GM18498 (cell line): ENCODE results near the gene GPR137B.
A peak's percentile ranks its signal among the peaks of the same experiment; 100 is the strongest.
"Not testable (repeated sequence)": the region's sequence is repeated elsewhere in the genome, so short reads cannot be mapped to it uniquely, and the experiment has no call there.

ENCODE experiments used
- ATAC-seq: cut with Tn5 transposase; IDR thresholded peaks from one replicate; pipeline ENCODE4 v1.9.1; 2021; ENCODE audit warnings: mild to moderate bottlenecking, moderate library complexity; ENCODE audit not compliant: unreplicated experiment

GPR137B gene

DNA sequence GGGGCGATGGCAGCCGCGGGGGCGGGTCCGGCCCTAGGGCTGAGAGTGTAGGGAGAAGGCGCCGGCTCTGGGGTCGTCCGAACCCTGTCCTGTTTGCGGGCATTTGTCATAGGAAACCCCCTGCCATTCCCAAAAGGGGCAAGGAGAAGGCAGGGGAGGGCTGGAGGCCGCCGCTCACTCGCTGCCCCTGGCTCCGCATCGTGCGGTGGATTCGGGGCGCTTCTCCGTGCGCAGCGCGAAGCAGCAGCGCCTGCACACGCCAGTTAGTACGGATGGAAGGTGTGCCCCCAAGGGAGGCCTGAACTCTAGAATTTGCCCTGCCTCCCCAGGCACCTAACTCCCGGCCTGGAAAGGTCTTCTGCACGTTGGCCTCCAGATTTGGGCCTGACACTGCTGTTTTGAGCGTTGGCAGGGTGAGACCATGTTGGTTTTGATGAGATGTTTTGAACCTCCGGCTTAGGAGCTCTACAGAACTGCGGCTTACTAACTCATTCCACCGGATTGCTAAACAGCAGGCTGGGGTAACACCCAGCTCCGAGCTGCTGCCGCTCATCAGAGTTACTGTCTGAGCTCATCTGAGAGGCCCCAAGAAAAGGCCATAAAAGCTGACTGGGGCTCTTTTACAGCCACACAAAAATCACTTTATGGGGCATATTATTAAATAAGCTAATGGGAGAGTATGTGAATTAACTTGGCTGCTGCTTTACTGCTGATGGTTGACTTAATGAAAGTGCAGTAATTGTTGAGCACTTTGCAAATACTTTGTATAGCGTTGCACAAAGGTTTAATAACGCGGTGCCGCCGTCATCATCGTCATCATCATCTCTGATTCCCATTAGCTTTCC, 987 bp downstream of the GPR137B start:
- peak; percentile 26 for ATAC-seq

GRCh38 chr1:236144033-236144432, 1.7 kb downstream of the GPR137B start:
- ATAC-seq = no peak

DNA sequence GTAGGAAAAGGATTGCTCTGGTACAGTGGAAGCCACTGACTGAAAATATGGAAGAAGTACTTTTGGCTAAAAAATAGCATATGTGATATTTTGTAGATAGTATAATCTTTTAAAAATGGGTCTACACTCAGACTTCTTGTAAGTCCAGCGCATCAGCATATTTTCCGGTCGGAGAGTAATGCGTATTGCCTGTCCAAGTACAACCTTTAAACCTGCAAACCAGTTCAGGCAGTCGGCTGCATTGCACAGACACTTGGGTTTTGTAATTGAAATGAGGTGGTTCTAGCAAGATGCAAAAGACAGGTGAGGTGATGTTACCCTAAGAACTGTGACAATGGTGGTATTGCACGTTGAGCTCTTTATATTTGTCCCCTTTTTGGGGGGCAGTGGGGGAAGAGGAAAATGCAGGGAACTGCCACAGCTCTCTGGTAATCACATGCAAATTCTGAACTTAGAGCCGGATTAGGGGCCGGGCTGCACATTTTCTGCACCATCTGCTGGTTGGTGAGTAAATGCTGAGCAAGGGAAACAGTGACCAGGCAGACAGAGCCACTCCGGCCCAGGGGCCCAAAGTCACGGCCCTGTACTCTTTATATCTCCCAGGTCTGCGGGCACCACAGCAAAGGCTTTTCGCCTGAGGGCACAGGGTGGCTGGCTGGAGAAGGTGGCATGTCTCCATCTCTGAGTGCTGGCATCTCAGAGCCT, 2.3 kb downstream of the GPR137B start:
- ATAC-seq = peak; percentile 23

GRCh38 chr1:236147068-236147467, 4.7 kb downstream of the GPR137B start:
- no peak for ATAC-seq

DNA sequence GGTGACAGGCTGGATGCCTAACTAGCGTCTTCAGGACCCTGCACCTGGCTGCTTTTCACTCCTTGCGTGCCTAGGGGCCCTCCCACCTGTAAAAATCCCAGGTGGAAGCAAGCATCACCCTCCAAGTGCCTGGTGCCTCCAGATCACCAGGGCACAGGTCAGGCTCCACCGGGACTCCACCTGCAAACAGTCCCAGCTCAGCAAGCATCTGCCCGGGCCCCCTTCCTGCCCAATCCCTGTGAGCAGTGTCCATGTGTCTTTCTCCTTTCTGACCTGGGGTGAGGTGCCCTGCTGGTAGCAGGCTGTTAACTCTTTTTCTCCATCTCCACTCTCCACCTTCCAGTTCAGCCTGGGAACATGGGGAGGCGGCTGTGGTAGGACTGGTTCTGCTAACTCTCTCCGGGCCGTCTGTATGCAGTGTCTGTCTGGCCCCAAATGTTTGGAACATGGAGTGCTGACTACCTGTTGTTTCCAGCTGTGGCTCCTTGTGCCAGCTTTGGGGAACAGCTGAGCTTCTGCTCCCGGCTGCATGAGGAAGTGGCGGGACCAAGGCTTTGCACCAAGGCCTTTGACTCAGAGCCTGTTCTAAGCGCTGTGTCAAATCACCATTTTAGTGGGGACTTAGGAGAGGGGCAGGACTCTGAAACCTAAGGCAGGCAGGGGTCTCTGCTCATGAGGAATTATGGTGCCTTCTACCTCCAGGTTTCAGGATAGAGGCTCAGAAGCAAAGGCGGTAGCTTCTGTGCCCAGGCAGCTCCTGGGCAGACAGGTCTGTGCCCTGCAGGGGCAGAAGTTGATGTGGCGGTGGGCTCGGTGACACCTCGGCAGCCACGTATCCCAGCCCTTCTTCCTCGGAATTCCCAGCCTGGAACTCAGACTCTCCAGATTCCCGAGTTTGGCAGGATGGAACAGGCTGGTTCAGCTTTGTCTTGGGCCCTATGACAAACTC, 5.5 kb downstream of the GPR137B start:
- ATAC-seq = no peak

GRCh38 chr1:236148470-236148845, 6.1 kb downstream of the GPR137B start:
- no peak for ATAC-seq

GRCh38 chr1:236149003-236149595, 6.8 kb downstream of the GPR137B start:
- ATAC-seq = no peak

- no peak for ATAC-seq
Measured at GRCh38 chr1:236149696-236150228, 7.4 kb downstream of the GPR137B start.

GRCh38 chr1:236150311-236150955, 8.1 kb downstream of the GPR137B start:
- no peak for ATAC-seq

DNA sequence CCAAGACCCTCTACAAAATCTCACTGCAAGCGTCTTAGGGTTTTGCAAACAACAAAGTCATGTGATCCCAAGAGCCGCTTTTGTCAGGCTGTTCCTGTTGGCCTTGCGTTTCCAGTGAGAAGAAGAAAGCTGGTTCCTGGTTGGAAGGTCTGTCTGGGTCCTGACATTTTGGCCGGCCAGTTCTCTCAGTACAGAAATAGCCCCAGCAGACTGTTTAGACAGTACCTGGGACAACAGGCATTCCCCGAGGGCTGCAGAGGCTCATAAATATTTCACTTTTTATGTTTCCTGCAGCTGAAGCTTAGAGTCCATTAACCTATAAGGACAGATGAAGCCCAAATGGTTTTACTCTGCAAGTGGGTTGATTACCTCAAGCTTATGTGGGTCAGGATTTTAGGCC, 8.6 kb downstream of the GPR137B start:
- no peak for ATAC-seq

DNA sequence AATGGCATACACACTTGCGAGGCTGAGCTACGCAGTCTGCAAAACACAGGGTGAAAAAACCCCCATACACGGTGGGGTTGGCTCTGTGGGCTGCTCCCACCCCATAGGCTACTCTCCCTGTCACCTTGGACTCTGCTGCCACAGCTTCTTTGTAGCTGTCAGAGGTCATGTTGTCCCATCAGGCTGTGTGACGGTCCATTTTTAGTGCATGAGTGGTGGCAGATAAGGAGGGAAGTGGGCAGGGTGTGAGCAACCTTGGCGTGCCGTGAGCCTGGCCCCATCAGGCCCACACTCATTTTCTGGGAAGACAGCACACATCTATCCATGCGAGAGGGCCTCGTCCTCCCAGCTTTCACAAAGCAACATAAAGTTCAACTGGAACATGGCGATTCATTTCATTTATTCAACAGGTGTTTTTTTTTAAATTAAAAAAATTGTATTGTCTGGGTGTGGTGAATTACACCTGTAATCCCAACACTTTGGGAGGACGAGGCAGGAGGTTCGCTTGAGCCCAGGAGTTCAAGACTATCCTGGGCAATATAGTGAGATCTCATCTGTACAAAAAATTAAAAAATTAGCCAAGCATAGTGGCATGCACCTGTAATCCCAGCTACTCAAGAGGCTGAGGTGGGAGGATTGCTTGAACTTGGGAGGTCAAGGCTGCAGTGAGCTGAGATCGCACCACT, 9.5 kb downstream of the GPR137B start:
- ATAC-seq = no peak

DNA sequence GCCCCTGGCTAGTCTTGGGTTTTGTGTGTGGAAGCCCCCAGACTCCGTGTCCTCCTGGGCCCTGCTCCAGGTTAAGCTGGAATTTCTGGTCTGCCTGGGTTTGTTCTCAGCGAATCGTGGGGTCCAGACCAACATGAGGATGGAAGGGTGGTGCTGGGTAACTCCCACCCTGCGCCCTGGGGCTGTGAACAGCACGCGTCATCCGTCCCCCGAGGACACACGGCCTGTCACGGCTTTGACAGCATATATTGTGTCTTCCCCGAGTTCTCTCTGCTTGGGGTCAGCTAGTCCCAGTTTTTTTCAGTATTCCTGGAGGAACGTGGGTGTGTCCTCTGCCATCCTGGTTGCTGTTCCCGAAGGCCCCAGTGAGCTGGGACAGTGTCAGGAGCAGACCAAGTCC, 11.8 kb downstream of the GPR137B start:
- ATAC-seq = no peak

DNA sequence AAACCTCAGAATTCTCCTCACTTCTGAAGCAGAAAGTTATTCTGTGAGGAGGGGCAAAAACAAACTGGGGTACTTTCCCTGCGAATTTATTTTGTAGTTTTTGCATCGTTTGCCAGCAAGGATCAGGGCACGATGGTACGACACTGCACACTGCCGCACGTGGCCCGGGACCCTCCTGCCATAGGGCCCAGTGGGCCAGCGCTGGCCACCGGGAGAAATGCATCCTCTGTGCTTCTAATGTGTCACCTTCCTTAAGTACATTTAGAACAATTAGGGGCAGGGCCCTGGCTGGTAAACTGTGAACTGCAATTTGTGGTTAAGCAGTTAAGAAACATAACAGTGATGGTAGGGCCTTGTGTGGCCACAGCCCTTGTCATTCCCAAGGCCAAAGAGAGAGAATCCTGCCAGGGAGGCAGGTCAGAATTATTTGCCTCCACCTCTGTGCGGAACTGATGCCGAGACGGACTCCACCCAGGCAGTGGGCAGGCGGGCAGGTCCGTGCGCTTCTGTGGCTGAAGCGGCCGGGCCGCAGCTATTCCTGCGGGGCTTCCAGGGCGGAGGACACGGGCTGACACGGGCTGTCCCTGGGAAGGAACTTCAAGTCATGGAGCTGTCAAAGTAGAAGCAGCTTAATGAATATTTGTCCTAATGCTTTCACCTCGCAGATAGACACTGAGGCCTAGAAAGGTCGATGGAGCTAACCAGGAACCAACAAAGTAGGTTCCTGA, 12.5 kb downstream of the GPR137B start:
- no peak for ATAC-seq

- ATAC-seq = no peak
Measured at GRCh38 chr1:236155399-236155767, 13.0 kb downstream of the GPR137B start.

- ATAC-seq = no peak
Measured at GRCh38 chr1:236155841-236156503, 13.6 kb downstream of the GPR137B start.

GRCh38 chr1:236156512-236157208, 14.3 kb downstream of the GPR137B start:
- ATAC-seq = peak; percentile 85

- not testable (repeated sequence) for ATAC-seq
Measured at GRCh38 chr1:236158072-236158471, 15.7 kb downstream of the GPR137B start.

DNA sequence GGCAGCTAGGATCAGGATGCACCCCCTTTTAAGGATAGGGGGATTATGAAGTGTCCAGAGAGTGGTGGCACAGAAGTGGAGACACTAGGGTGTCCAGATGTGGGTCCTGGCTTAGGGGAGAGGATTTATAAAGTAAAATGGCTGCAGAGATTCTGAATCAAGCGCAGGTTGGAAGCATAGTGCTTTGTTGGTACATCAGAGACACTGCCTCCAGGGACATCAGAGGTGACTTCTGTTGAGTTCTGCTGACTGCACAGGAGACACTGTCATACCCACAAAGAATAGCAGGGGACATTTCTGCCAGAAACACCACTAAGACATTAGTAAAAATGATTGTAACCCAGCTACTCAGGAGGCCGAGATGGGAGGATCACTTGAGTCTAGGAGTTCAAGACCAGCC, 16.4 kb downstream of the GPR137B start:
- ATAC-seq = no peak
